ENCODE results near the gene VWA2. TPM values are rescaled to one million over a fixed set of nuclear protein-coding genes. Genes with fewer than 3 reads are reported as not detected.

The VWA2 gene
- total RNA-seq, 4 donors from 2014 or later, result 0.64 to 3.3 TPM; not detected in 2

DNA sequence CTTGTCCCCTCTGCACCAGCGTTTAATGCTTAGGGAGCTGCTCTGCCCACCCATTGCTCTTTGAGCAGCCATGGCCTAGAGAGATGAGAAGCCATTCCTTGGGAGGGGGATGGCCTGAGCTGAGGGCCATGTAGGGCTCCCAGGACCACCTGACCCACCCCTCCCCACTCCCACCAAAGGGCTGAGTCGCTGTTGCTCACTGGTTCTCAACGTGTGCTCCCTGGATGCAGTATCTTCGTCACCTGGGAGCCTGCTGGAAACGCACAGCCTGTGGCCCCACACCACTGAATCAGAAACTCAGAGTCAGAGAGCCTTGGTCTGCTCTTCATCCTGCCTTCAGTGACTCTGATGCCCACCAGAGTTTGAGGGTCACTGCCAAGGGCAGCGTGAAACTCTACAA is 37.0 kb downstream of the VWA2 start:
- H3K4me3 ChIP-seq, result no peak overlapping the region
- WGBS, 2 donors (ENCODE audit: low coverage in 1 of 2), result 84% methylated on average over 6 of the region's 6 CpGs; no CpG with 5 or more reads in 1 of the 2 donors
- peaks cover 0 to 12% (median 7%) of the 10 kb centered on the region in 4 donors for H3K4me1 ChIP-seq
- H3K36me3 ChIP-seq, result no peaks in the 10 kb centered on the region
- DNase-seq, result no peak
- intact Hi-C loops (cut with DNase I; ENCODE audit: low total_unique reads), result no loop called here
- in situ Hi-C loops (cut with MboI; ENCODE audit: low pct_ligation_motif_present in 1 of 4, low pct_unique_long_range_greater_than_20kb in 1 of 4, low sequenced_read_pairs in 3 of 4), result no loop called here
- TF ChIP-seq CTCF (IDR thresholded peaks at IDR 0.05) (no peak), EP300 (IDR thresholded peaks at IDR 0.05; ENCODE audit: low read depth) (no peak), POLR2AphosphoS5 (IDR thresholded peaks at IDR 0.05) (no peak)
- H3K27me3 ChIP-seq, result peaks cover 12% of the 10 kb centered on the region
- H3K9me3 ChIP-seq, result no peaks in the 10 kb centered on the region
- no peak overlapping the region for H3K27ac ChIP-seq

- H3K27me3 ChIP-seq, result peaks cover 12% of the 10 kb centered on the region
- H3K4me3 ChIP-seq, result no peak overlapping the region
- TF ChIP-seq CTCF (IDR thresholded peaks at IDR 0.05), result no peak
- no peak for TF ChIP-seq POLR2A (IDR thresholded peaks at IDR 0.05)
- TF ChIP-seq POLR2AphosphoS5 (IDR thresholded peaks at IDR 0.05), result no peak
- no peak for TF ChIP-seq EP300 (IDR thresholded peaks at IDR 0.05; ENCODE audit: low read depth)
- DNase-seq, result no peak
- no peak overlapping the region for H3K27ac ChIP-seq
- H3K4me1 ChIP-seq, result peaks cover 0 to 6% (median under 1%) of the 10 kb centered on the region in 4 donors
- intact Hi-C loops (cut with DNase I; ENCODE audit: low total_unique reads), result no loop called here
- no peaks in the 10 kb centered on the region for H3K36me3 ChIP-seq
- no peaks in the 10 kb centered on the region for H3K9me3 ChIP-seq
- in situ Hi-C loops (cut with MboI; ENCODE audit: low pct_ligation_motif_present in 1 of 4, low pct_unique_long_range_greater_than_20kb in 1 of 4, low sequenced_read_pairs in 3 of 4), result no loop called here
- 91% methylated on average over 6 of the region's 6 CpGs; no CpG with 5 or more reads in 1 of the 2 donors for whole genome bisulfite sequencing, 2 donors (ENCODE audit: low coverage in 1 of 2)
These were observed 37.6 kb downstream of the VWA2 start for GRCh38 chr10:114276671-114277070.

GRCh38 chr10:114278140-114278883 is 39.3 kb downstream of the VWA2 start:
- no peaks in the 10 kb centered on the region for H3K4me1 ChIP-seq
- 83% methylated on average over 19 of the region's 22 CpGs; no CpG with 5 or more reads in 1 of the 2 donors for WGBS, 2 donors (ENCODE audit: low coverage in 1 of 2)
- in situ Hi-C loops (cut with MboI; ENCODE audit: low pct_ligation_motif_present in 1 of 4, low pct_unique_long_range_greater_than_20kb in 1 of 4, low sequenced_read_pairs in 3 of 4) (no loop called here), intact Hi-C loops (cut with DNase I; ENCODE audit: low total_unique reads) (no loop called here)
- no peaks in the 10 kb centered on the region for H3K36me3 ChIP-seq
- H3K27me3 ChIP-seq, result peaks cover 12% of the 10 kb centered on the region
- no peak for DNase-seq
- TF ChIP-seq CTCF (IDR thresholded peaks at IDR 0.05) (no peak), POLR2AphosphoS5 (IDR thresholded peaks at IDR 0.05) (no peak), POLR2A (IDR thresholded peaks at IDR 0.05) (no peak), EP300 (IDR thresholded peaks at IDR 0.05; ENCODE audit: low read depth) (no peak)
- no peaks in the 10 kb centered on the region for H3K9me3 ChIP-seq
- no peak overlapping the region for H3K4me3 ChIP-seq
- H3K27ac ChIP-seq, result no peak overlapping the region

GRCh38 chr10:114278884-114279191 is 39.8 kb downstream of the VWA2 start:
- Histone ChIP-seq H3K9me3 (no peaks in the 10 kb centered on the region), H3K36me3 (no peaks in the 10 kb centered on the region), H3K27ac (no peak overlapping the region), H3K4me1 (no peaks in the 10 kb centered on the region), H3K4me3 (no peak overlapping the region), H3K27me3 (peaks cover 12% of the 10 kb centered on the region)
- no peak for TF ChIP-seq POLR2A (IDR thresholded peaks at IDR 0.05)
- no peak for DNase-seq
- intact Hi-C loops (cut with DNase I; ENCODE audit: low total_unique reads), result no loop called here
- in situ Hi-C loops (cut with MboI; ENCODE audit: low pct_ligation_motif_present in 1 of 4, low pct_unique_long_range_greater_than_20kb in 1 of 4, low sequenced_read_pairs in 3 of 4), result no loop called here
- WGBS, 2 donors (ENCODE audit: low coverage in 1 of 2), result 81% methylated on average over 4 of the region's 4 CpGs; no CpG with 5 or more reads in 1 of the 2 donors

- TF ChIP-seq EP300 (IDR thresholded peaks at IDR 0.05; ENCODE audit: low read depth), result no peak
- no peak for TF ChIP-seq CTCF (IDR thresholded peaks at IDR 0.05)
- no peak for TF ChIP-seq POLR2AphosphoS5 (IDR thresholded peaks at IDR 0.05)
- no peak for TF ChIP-seq POLR2A (IDR thresholded peaks at IDR 0.05)
- 82% methylated on average over 4 of the region's 4 CpGs; no CpG with 5 or more reads in 1 of the 2 donors for WGBS, 2 donors (ENCODE audit: low coverage in 1 of 2)
- H3K4me3 ChIP-seq, result no peak overlapping the region
- no peaks in the 10 kb centered on the region for H3K4me1 ChIP-seq
- no peaks in the 10 kb centered on the region for H3K36me3 ChIP-seq
- H3K9me3 ChIP-seq, result no peaks in the 10 kb centered on the region
- peaks cover 12% of the 10 kb centered on the region for H3K27me3 ChIP-seq
- in situ Hi-C loops (cut with MboI; ENCODE audit: low pct_ligation_motif_present in 1 of 4, low pct_unique_long_range_greater_than_20kb in 1 of 4, low sequenced_read_pairs in 3 of 4) (no loop called here), intact Hi-C loops (cut with DNase I; ENCODE audit: low total_unique reads) (no loop called here)
- DNase-seq, result no peak
- no peak overlapping the region for H3K27ac ChIP-seq
These were observed 40.2 kb downstream of the VWA2 start for GRCh38 chr10:114279289-114279688.

Data from transverse colon (tissue), 4 donors.